HepG2 (cell line): ENCODE data around the gene RPL41. TPM values are rescaled to one million over a fixed set of nuclear protein-coding genes. Genes with fewer than 3 reads are reported as not detected.

Experiments
- BHLHE40 ChIP-seq: IDR thresholded peaks from 2 replicates; pipeline ENCODE4 v1.6.1; 2011; ENCODE audit warnings: low read length, improper control_type of control experiment
- BORCS8-MEF2B ChIP-seq: sonication (generic); formaldehyde crosslinking; IDR thresholded peaks from 2 replicates; pipeline ENCODE4 v1.8.0; 2022; ENCODE audit warnings: mild to moderate bottlenecking, missing genetic modification reagents
- KAT8 ChIP-seq: IDR thresholded peaks from 2 replicates; pipeline ENCODE4 v1.6.1; 2016; ENCODE audit warnings: missing genetic modification reagents, missing compliant biosample characterization
- LCORL ChIP-seq, 2 experiments: fragments of 450-650 bp in 1 of 2; sonication (generic) in 1 of 2; formaldehyde crosslinking in 1 of 2; IDR thresholded peaks; 2 replicates each; pipeline versions ENCODE4 v1.5.0 to v1.6.1; 2017 to 2020; ENCODE audit warnings: antibody characterized with exemption in 1 of 2, missing genetic modification reagents in 1 of 2
- PITX1 ChIP-seq: sonication (generic); formaldehyde crosslinking; IDR thresholded peaks from 2 replicates; pipeline ENCODE4 v1.5.1; 2020; ENCODE audit warnings: mild to moderate bottlenecking, missing genetic modification reagents
- RARA ChIP-seq: IDR thresholded peaks from 2 replicates; pipeline ENCODE4 v1.6.1; 2016; ENCODE audit warnings: missing genetic modification reagents, missing compliant biosample characterization
- YY1 ChIP-seq: IDR thresholded peaks from 2 replicates; pipeline ENCODE4 v1.6.1; 2011; ENCODE audit warnings: low read length, low read depth, moderate library complexity, mild to moderate bottlenecking; ENCODE audit not compliant: insufficient read depth, insufficient replicate concordance
- ZNF343 ChIP-seq: sonication (generic); formaldehyde crosslinking; IDR thresholded peaks from 2 replicates; pipeline ENCODE4 v1.4.0; 2020; ENCODE audit warnings: mild to moderate bottlenecking, missing genetic modification reagents
- ZNF350 ChIP-seq: sonication (generic); formaldehyde crosslinking; IDR thresholded peaks from 2 replicates; pipeline ENCODE4 v1.4.0; 2020; ENCODE audit warnings: mild to moderate bottlenecking, low read depth, missing genetic modification reagents, borderline replicate concordance
- ZNF547 ChIP-seq: sonication (generic); formaldehyde crosslinking; IDR thresholded peaks from 2 replicates; pipeline ENCODE4 v1.5.1; 2020; ENCODE audit warnings: mild to moderate bottlenecking, missing genetic modification reagents
- ZNF570 ChIP-seq: sonication (generic); formaldehyde crosslinking; IDR thresholded peaks from 2 replicates; pipeline ENCODE4 v1.4.0; 2020; ENCODE audit warnings: mild to moderate bottlenecking, missing genetic modification reagents, borderline replicate concordance
- ZNF792 ChIP-seq: IDR thresholded peaks from 2 replicates; pipeline ENCODE4 v1.6.1; 2016
- polyA plus RNA-seq, 8 experiments: library from polyadenylated mRNA; depleted of rRNA in 3 of 8; stranded (reverse) in 7 of 8; unstranded in 1 of 8; fragments of >200 nt; fragmentation: Illumina TruSeq in 4 of 8; extraction: Trizol in 4 of 8; gene quantifications; 2 replicates each; pipeline versions ENCODE4 v1.2.1 to v1.2.3, GENCODE V29; 2011 to 2016; ENCODE audit warnings: low read depth in 4 of 8, missing spikeins in 1 of 8, mixed read lengths in 1 of 8; ENCODE audit not compliant: insufficient read depth in 1 of 8
- total RNA-seq, 5 experiments: library from RNA; depleted of rRNA; stranded (reverse); fragments of >200 nt; fragmentation: Illumina TruSeq; extraction: Trizol; gene quantifications; 2 replicates each; pipeline ENCODE4 v1.2.3, GENCODE V29; 2016; ENCODE audit warnings: low read depth in 1 of 5
- TF ChIP-seq, protein P1 (sequence below), 2 experiments: fragments of 450-650 bp in 1 of 2; sonication (generic) in 1 of 2; formaldehyde crosslinking; IDR thresholded peaks; 2 replicates each; pipeline versions ENCODE4 v1.5.0 to v1.8.0; 2020 to 2022; ENCODE audit warnings: mild to moderate bottlenecking in 1 of 2, missing genetic modification reagents in 1 of 2
- TF ChIP-seq, protein P2 (sequence below): sonication (generic); formaldehyde crosslinking; IDR thresholded peaks from 2 replicates; pipeline ENCODE4 v1.5.0; 2020; ENCODE audit warnings: mild to moderate bottlenecking, missing genetic modification reagents, borderline replicate concordance
- TF ChIP-seq, protein P3 (sequence below): IDR thresholded peaks from 2 replicates; pipeline ENCODE4 v1.6.1; 2018; ENCODE audit warnings: missing genetic modification reagents

RPL41 gene
- total and polyA plus RNA-seq, 2 of the 13 experiments (the other 11 are each of a cell fraction or from before 2014, with no cell fraction given): 4,012 to 7,670 TPM

DNA sequence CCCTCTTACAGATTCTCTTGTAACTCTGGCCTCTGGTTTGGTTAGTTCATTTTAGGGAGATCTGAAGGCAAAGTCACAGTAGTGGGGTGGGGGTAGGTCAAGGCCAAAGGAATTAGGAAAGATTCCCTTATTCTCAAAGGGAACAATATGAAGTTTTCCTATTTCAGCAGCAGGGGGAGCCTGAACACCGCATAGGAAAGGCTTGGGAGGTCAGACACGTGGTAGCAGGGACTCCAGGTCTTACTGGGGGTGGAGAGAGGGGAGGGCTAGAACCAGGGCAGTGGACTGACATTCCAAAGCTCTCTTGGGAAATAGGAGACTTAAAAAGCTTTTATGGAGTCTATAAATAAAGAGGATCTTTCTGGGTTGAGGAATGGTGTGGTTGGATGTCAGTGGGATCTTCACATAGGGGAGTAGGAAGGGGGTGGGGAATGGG lies 2.9 kb downstream of the RPL41 start (continued):
- TF ChIP-seq, protein P1, sequence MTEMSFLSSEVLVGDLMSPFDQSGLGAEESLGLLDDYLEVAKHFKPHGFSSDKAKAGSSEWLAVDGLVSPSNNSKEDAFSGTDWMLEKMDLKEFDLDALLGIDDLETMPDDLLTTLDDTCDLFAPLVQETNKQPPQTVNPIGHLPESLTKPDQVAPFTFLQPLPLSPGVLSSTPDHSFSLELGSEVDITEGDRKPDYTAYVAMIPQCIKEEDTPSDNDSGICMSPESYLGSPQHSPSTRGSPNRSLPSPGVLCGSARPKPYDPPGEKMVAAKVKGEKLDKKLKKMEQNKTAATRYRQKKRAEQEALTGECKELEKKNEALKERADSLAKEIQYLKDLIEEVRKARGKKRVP (CRISPR knock-in tag; IDR thresholded peaks at IDR 0.05): no peak
- TF ChIP-seq BHLHE40: peak; percentile 35; the same call in 1 of the 2 replicates
- TF ChIP-seq, protein P2, sequence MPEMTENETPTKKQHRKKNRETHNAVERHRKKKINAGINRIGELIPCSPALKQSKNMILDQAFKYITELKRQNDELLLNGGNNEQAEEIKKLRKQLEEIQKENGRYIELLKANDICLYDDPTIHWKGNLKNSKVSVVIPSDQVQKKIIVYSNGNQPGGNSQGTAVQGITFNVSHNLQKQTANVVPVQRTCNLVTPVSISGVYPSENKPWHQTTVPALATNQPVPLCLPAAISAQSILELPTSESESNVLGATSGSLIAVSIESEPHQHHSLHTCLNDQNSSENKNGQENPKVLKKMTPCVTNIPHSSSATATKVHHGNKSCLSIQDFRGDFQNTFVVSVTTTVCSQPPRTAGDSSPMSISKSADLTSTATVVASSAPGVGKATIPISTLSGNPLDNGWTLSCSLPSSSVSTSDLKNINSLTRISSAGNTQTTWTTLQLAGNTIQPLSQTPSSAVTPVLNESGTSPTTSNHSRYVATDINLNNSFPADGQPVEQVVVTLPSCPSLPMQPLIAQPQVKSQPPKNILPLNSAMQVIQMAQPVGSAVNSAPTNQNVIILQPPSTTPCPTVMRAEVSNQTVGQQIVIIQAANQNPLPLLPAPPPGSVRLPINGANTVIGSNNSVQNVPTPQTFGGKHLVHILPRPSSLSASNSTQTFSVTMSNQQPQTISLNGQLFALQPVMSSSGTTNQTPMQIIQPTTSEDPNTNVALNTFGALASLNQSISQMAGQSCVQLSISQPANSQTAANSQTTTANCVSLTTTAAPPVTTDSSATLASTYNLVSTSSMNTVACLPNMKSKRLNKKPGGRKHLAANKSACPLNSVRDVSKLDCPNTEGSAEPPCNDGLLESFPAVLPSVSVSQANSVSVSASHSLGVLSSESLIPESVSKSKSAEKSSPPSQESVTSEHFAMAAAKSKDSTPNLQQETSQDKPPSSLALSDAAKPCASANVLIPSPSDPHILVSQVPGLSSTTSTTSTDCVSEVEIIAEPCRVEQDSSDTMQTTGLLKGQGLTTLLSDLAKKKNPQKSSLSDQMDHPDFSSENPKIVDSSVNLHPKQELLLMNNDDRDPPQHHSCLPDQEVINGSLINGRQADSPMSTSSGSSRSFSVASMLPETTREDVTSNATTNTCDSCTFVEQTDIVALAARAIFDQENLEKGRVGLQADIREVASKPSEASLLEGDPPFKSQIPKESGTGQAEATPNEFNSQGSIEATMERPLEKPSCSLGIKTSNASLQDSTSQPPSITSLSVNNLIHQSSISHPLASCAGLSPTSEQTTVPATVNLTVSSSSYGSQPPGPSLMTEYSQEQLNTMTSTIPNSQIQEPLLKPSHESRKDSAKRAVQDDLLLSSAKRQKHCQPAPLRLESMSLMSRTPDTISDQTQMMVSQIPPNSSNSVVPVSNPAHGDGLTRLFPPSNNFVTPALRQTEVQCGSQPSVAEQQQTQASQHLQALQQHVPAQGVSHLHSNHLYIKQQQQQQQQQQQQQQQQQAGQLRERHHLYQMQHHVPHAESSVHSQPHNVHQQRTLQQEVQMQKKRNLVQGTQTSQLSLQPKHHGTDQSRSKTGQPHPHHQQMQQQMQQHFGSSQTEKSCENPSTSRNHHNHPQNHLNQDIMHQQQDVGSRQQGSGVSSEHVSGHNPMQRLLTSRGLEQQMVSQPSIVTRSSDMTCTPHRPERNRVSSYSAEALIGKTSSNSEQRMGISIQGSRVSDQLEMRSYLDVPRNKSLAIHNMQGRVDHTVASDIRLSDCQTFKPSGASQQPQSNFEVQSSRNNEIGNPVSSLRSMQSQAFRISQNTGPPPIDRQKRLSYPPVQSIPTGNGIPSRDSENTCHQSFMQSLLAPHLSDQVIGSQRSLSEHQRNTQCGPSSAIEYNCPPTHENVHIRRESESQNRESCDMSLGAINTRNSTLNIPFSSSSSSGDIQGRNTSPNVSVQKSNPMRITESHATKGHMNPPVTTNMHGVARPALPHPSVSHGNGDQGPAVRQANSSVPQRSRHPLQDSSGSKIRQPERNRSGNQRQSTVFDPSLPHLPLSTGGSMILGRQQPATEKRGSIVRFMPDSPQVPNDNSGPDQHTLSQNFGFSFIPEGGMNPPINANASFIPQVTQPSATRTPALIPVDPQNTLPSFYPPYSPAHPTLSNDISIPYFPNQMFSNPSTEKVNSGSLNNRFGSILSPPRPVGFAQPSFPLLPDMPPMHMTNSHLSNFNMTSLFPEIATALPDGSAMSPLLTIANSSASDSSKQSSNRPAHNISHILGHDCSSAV (CRISPR knock-in tag): no peak
- TF ChIP-seq RARA (CRISPR knock-in tag): peak; percentile 54; the same call in 1 of the 2 replicates
- no peak; the same call in 1 of the 2 replicates for TF ChIP-seq BORCS8-MEF2B (CRISPR knock-in tag)
- peak; percentile 25; the same call in 1 of the 2 replicates for TF ChIP-seq ZNF792 (CRISPR knock-in tag)
- no peak for TF ChIP-seq LCORL (IDR thresholded peaks at IDR 0.05)
- TF ChIP-seq LCORL (CRISPR knock-in tag; IDR thresholded peaks at IDR 0.05): peak; percentile 78
- no peak for TF ChIP-seq ZNF350 (CRISPR knock-in tag)
- peak; percentile 19 for TF ChIP-seq YY1
- TF ChIP-seq, protein P3, sequence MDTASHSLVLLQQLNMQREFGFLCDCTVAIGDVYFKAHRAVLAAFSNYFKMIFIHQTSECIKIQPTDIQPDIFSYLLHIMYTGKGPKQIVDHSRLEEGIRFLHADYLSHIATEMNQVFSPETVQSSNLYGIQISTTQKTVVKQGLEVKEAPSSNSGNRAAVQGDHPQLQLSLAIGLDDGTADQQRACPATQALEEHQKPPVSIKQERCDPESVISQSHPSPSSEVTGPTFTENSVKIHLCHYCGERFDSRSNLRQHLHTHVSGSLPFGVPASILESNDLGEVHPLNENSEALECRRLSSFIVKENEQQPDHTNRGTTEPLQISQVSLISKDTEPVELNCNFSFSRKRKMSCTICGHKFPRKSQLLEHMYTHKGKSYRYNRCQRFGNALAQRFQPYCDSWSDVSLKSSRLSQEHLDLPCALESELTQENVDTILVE (CRISPR knock-in tag): peak; percentile 70; the same call in 1 of the 2 replicates
- no peak for TF ChIP-seq ZNF547 (CRISPR knock-in tag)
- TF ChIP-seq KAT8 (CRISPR knock-in tag): peak; percentile 29; the same call in 1 of the 2 replicates
- TF ChIP-seq ZNF570 (CRISPR knock-in tag): no peak
- peak; percentile 84 for TF ChIP-seq PITX1 (CRISPR knock-in tag)
- no peak for TF ChIP-seq ZNF343 (CRISPR knock-in tag)
